ENCODE measurements around the gene PXN. TPM values are rescaled to one million over a fixed set of nuclear protein-coding genes. Genes with fewer than 3 reads are reported as not detected.

PXN gene
- total RNA-seq, 2 donors from 2014 or later: 29.3 to 35.9 TPM

DNA sequence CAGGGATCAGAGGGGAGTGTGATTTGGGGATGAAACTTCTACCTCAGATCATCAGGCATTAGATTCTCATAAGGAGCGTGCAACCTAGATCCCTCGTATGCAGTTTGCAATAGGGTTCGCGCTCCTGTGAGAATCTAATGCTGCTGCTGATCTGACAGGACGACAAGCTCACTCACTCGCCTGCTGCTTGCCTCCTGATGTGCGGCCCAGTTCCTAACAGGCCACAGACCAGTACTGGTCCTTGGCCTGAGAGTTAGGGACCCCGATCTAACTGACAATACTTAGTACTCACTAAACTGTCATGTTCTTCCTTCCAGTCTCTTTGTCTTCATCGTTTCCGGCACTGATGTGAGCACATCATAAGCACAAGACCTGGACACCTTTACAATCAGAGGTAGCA is 59.3 kb downstream of the PXN start:
- DNase-seq: no peak
- intact Hi-C loops (cut with DNase I): no loop called here
- H3K4me1 ChIP-seq: peaks cover 9% of the 10 kb centered on the region
- 94% methylated on average over 9 to 10 of the region's 10 CpGs for WGBS, 2 donors
- no peak overlapping the region for H3K27ac ChIP-seq
- no peaks in the 10 kb centered on the region for H3K27me3 ChIP-seq
- no peak for ATAC-seq
- TF ChIP-seq, protein P1, sequence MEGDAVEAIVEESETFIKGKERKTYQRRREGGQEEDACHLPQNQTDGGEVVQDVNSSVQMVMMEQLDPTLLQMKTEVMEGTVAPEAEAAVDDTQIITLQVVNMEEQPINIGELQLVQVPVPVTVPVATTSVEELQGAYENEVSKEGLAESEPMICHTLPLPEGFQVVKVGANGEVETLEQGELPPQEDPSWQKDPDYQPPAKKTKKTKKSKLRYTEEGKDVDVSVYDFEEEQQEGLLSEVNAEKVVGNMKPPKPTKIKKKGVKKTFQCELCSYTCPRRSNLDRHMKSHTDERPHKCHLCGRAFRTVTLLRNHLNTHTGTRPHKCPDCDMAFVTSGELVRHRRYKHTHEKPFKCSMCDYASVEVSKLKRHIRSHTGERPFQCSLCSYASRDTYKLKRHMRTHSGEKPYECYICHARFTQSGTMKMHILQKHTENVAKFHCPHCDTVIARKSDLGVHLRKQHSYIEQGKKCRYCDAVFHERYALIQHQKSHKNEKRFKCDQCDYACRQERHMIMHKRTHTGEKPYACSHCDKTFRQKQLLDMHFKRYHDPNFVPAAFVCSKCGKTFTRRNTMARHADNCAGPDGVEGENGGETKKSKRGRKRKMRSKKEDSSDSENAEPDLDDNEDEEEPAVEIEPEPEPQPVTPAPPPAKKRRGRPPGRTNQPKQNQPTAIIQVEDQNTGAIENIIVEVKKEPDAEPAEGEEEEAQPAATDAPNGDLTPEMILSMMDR (IDR thresholded peaks at IDR 0.05): no peak
- no peak for TF ChIP-seq POLR2A (IDR thresholded peaks at IDR 0.05)
- no peak overlapping the region for H3K4me3 ChIP-seq
- peaks cover 0 to 3% of the 10 kb centered on the region in 2 donors for H3K36me3 ChIP-seq (replicated peaks in 1 of 2; ENCODE audit: insufficient read depth in 1 of 2, low read depth in 2 of 2)
- no peaks in the 10 kb centered on the region for H3K9me3 ChIP-seq

DNA sequence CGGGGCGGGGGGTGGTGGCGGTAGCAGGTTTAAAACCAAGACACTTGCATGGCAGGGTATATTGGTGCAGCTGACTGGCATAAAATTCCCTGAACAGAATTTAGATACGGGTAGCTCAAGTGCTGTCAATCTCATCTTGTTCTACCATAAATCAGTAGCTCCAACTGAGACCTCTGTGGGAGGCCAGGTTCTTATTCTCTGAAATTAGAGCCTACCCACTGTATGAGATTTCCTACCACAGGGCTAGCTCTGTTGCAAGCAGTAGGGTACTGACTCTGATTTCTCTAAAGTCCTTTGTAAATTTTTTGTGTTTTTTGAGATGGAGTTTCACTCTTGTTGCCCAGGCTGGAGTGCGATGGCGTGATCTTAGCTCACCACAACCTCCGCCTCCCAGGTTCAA is 61.4 kb downstream of the PXN start:
- intact Hi-C loops (cut with DNase I): no loop called here
- no peak overlapping the region for H3K27ac ChIP-seq
- H3K27me3 ChIP-seq: no peaks in the 10 kb centered on the region
- WGBS, 2 donors: 86 to 97% methylated on average over 7 of the region's 7 CpGs
- no peak for TF ChIP-seq POLR2A (IDR thresholded peaks at IDR 0.05)
- TF ChIP-seq, protein P1 (IDR thresholded peaks at IDR 0.05): no peak
- ATAC-seq (no peak), DNase-seq (no peak)
- no peak overlapping the region for H3K4me3 ChIP-seq
- no peaks in the 10 kb centered on the region for H3K36me3 ChIP-seq (replicated peaks in 1 of 2; ENCODE audit: insufficient read depth in 1 of 2, low read depth in 2 of 2)
- H3K9me3 ChIP-seq: no peaks in the 10 kb centered on the region
- H3K4me1 ChIP-seq: peaks cover 19% of the 10 kb centered on the region

DNA sequence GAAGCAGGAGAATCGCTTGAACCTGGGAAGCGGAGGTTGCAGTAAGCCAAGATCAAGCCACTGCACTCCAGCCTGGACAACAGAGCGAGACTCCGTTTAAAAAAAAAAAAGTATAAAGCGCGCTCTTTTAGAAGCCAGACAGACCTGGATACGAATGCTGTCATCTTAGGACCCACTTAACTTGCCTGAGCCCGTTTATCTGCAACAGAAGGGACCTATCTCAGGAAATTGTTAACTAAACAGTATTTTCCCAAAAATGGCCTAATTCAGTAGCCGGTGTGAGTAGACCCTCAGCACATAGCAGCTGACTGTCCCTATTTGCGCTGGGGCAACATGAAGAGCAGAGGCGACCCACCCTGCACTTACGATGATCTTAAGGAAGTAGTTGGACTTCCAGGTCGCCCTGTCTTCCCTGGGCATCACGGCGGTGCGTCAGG is 65.1 kb downstream of the PXN start:
- ATAC-seq: no peak
- H3K4me3 ChIP-seq: peak overlapping the region; percentile 79 to 86
- DNase-seq: no peak
- H3K4me1 ChIP-seq: peaks cover 53% of the 10 kb centered on the region
- intact Hi-C loops (cut with DNase I): no loop called here
- H3K27ac ChIP-seq: peak overlapping the region; percentile 56 to 92 (median 76)
- TF ChIP-seq, protein P1 (IDR thresholded peaks at IDR 0.05): no peak
- no peak for TF ChIP-seq POLR2A (IDR thresholded peaks at IDR 0.05)
- H3K9me3 ChIP-seq: no peaks in the 10 kb centered on the region
- H3K27me3 ChIP-seq: no peaks in the 10 kb centered on the region
- 1 to 6% methylated on average over 11 to 16 of the region's 16 CpGs for WGBS, 2 donors
- peaks cover 12 to 16% of the 10 kb centered on the region in 2 donors for H3K36me3 ChIP-seq (replicated peaks in 1 of 2; ENCODE audit: insufficient read depth in 1 of 2, low read depth in 2 of 2)

DNA sequence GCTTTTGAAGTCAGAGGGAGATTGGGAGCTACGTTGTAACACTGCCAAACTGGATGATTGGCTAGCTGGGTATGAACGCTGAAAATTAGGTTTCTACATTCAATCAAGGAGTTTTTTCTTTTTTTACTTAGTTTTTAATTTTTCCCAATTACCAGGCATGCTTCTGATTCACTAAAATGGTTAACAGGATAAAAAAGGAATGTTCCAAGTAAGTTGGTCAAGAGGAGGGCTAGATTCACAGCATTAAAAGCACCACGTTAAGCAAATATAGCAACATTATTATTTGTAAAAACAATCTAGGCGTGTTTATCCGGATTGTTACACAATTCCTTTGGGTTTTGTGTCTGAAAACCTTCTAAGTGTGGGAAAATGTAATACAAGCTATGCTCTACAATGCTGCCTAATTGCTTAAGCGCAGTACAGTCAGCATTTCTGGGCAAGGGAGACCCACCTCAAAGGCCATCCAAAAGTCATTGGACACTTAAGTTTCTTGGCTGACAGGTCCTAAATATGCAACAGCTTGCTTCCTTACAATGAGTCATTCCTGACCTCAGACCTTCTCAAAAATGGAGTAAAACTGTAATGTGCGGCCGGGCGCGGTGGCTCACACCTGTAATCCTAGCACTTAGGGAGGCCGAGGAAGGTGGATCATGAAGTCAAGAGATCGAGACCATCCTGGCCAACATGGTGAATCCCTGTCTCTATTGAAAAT is 65.8 kb downstream of the PXN start:
- Histone ChIP-seq H3K4me1 (peaks cover 59% of the 10 kb centered on the region), H3K9me3 (no peaks in the 10 kb centered on the region), H3K4me3 (peak overlapping the region; percentile 79 to 86), H3K27ac (peak overlapping the region; percentile 56 to 92 (median 76)), H3K36me3 (replicated peaks in 1 of 2; ENCODE audit: insufficient read depth in 1 of 2, low read depth in 2 of 2) (peaks cover 12 to 16% of the 10 kb centered on the region in 2 donors), H3K27me3 (no peaks in the 10 kb centered on the region)
- DNase-seq (peak in 1 of 4 donors; percentile 41), ATAC-seq (no peak)
- intact Hi-C loops (cut with DNase I): no loop called here
- WGBS, 2 donors: 12 to 16% methylated on average over 6 to 12 of the region's 12 CpGs
- peak in 1 of 3 donors; percentile 5 for TF ChIP-seq POLR2A (IDR thresholded peaks at IDR 0.05)
- TF ChIP-seq, protein P1 (IDR thresholded peaks at IDR 0.05): no peak

DNA sequence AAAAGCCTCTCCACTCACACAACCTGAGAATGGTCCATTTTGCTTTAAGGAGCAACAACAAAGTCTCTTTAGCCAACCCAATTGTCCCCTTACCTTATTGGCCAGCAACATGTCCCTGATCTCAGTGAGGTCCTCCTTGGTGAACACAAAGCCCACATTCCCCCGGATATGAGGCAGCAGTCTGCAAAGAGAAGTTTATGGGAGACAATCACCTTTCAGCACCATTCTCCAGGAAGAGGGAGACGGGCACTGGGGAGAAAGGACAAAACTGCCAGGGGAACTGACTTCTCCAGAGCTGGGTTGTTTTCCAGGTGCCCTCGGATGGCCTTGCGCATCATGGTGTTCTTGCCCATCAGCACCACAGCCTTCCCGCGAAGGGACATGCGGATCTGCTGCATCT is 66.5 kb downstream of the PXN start:
- intact Hi-C loops (cut with DNase I): no loop called here
- Histone ChIP-seq H3K4me3 (no peak overlapping the region), H3K27me3 (no peaks in the 10 kb centered on the region), H3K9me3 (no peaks in the 10 kb centered on the region), H3K27ac (peak overlapping the region in 3 of 4 donors; percentile 70 to 92 (median 82)), H3K36me3 (replicated peaks in 1 of 2; ENCODE audit: insufficient read depth in 1 of 2, low read depth in 2 of 2) (peaks cover 12 to 16% of the 10 kb centered on the region in 2 donors), H3K4me1 (peaks cover 61% of the 10 kb centered on the region)
- DNase-seq: no peak
- no peak for TF ChIP-seq POLR2A (IDR thresholded peaks at IDR 0.05)
- TF ChIP-seq, protein P1 (IDR thresholded peaks at IDR 0.05): no peak
- ATAC-seq: no peak
- WGBS, 2 donors: 41 to 53% methylated on average over 7 of the region's 7 CpGs

Data from body of pancreas (tissue), 4 donors.